Islet of Langerhans (tissue), 1 donor: ENCODE results near the gene RHOU.
A peak's percentile ranks its signal among the peaks of the same experiment; 100 is the strongest.
"Not testable (repeated sequence)": the region's sequence is repeated elsewhere in the genome, so short reads cannot be mapped to it uniquely, and the experiment has no call there.

ENCODE experiments used
- FAIRE-seq: peaks from one replicate; lab custom pipeline; 2011; peaks lifted over from hg19 to GRCh38; lab: Jason Lieb, UNC

RHOU gene

DNA sequence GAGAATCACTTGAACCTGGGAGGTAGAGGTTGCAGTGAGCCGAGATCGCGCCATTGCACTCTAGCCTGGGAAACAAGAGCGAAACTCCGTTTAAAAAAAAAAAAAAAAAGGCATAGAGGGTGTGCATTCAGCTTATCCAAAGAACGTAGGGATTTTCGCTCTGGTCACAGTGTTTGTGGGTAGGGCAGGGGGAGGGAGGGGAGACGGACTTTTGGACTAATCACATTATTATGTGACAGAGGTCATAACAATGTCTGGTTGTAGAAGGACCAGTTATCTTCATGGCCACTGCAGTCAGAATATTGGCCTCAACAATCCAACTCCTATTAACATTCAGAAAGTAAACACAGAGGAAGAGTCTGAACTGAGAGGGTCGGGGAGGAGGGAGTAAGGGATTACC, 25.7 kb downstream of the RHOU start:
- no peak for FAIRE-seq

DNA sequence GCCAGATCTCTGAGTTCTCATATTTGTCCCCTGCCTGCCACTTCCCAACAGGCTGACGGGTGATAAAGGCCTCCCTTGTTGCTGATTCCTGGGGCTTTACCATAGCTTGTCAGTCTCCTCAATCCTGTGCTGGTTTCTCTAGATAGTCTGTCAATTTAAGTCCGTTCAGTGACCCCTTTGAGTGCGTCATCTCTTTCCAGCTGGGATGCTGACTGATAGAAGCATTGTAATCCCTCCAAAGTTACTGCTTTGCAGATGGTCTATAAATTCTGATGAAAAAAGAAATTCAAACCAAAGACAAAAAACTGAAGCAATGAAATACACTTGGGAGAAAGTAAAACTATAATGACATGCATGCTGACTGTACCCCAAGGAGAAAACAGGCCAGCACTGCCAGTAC, 28.3 kb downstream of the RHOU start:
- FAIRE-seq = no peak

DNA sequence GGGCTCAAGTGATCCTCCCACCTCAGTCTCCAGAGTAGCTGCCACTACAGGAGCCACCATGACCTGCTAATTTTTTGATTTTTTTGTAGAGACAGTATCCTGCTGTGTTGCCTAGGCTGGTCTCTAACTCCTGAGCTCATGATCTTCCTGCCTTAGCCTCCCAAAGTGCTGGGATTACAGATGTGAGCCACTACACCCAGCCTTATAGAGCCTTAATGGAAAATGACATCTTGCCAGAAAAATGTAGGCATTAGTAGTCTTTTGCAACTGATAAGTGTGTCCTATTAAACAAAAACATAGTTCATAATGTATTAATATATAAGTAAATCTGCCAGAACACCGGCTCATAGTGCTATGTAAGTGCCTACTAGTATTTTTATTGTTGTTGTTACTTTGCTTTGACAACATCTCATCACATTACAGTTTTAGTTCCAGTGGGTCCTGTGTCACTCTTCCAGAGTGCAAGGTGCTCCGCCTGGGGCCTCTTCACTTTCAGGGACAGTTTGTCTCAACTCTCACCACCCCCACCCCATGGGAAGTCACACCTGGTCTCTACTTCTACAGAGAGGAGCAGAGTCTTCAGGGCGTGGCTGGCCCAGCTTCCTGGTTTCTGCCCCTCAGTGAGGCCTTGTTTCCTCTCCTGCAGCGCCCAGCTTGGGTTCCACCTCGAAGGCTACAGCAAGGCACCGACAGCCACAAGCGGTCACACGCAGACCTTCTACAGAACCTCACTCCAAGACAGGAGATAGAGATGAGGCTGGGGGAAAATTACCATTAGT, 30.1 kb downstream of the RHOU start:
- FAIRE-seq = no peak

DNA sequence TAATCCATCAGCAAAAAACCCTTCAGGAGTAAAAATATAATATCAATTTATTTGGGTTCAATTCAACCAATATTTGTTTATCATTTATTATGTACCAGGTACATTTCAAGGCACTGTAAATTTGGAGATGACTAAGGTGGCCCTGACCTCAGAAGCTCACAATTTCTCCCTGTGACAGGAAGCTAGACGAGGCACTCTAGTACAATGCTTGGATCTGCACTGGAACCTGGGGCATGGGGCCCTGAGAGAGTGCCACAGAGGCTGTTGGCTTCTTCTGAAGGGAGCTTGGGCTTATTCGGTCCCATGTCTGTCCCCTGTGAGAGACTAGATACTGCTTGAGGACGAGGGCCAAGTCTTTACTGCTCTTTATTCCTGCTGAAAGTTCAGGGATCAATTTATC, 31.5 kb downstream of the RHOU start:
- no peak for FAIRE-seq

DNA sequence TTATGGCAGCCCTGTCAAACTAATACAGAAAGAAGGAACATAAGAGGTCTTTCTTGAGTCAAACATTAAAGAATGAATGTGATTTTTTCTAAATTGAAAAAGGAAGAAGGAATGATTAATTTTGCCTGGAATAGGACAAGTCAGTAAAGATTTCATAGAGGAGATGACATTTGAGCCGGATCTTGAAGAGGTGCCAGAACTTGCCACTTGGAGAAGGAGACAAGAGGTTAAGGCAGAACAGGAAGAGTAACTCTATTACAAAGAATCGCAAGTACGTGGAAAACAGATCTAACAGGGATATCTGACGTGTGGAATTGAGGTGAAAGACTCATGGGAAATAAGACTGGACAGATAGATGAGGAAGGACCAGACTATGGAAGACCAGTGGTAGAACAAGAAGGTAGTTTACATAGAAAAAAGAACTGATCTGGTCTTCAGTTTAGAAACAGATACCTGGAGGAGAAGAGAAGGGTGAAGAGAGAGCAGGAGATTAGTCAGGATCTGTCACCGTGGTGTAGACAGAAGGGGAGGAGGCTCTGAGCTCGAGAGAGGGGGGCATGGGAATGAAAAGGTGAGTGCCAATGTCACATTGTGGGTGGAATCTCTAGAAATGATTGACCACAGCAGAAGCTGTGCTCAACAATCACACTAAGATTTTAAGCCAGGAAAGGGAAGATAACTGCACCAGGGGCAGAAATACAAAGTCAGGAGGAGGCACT, 32.5 kb downstream of the RHOU start:
- no peak for FAIRE-seq

DNA sequence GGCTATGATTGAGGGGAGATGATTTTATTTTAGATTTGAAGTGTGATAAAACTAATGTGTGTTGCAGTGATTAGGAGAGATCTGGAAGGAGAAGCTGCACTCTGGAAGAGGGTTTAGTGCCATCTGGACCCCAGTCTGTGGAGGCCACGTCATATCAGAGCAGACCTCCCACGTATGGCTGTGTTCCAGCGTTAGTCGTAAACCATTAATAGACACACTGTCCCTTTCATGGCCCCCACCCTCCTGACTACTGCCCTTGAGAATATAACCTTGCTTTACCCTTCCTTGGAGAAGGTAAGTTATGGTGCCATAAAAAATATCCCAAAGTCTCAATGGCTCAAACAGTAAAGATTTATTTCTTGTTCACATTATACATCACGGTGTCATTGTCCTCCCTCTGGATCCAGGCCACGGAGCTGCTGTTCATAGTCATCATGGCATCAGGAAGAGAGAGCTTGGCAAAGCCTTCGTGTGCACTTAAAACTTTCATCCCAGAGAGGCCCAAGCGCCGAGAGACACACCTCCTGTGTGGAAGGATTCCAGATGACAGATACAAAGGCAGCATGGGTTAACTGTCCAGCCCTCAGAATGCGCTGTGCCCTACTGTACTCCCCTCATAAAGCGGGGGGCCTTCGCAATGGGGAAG, 33.2 kb downstream of the RHOU start:
- no peak for FAIRE-seq

DNA sequence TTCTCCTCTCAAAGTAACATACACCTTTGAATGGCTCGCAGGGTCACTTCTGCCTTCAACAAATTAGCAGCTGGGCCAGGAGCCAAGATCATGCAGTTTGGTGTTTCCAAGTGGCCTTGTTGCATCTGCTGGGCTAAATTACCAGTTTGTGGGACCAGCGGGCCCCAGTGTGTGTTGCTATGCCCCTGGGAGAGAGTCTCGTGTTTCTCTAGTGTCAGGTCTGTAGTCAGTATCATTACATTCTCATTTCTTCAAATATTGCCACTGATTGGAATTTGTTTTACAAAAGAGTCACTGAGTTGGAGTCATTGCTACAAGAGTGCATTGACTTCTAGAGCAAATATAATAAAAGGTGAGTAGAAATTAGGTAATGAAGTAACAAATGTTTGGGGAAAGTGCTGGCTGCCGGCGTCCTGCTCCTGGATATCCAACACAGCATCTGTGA, 35.5 kb downstream of the RHOU start:
- no peak for FAIRE-seq

DNA sequence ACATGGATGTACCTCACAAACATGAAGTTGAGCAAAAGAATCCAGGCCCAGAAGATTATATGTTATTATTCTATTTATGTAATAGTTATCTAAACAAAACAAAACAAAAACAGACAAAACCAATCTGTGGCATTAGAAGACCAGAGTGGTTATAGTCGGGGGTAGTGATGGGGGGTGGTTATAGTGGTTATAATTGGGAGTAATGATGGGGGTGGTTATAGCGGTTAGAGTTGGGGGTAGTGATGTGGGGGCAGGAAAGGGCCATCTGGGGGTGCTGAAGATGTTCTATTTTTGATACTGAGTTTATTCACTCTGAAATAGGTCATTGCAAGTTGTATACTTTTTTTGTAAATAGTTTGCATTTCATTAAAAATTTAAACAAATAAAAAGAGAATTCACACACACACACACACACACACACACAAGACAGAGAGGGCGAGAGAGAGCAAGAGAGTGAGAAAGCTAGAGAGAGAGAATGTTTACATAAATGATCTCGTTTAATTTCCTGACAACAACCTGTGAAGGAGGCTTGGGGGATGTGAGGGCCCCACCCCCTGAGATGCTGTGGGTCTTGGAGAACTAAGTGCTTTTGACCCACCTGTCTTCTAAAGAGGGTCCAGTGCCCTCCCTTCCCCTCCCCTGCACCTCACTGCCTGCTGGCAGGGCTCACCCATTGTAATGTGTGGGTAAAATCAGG, 37.4 kb downstream of the RHOU start:
- no peak for FAIRE-seq

DNA sequence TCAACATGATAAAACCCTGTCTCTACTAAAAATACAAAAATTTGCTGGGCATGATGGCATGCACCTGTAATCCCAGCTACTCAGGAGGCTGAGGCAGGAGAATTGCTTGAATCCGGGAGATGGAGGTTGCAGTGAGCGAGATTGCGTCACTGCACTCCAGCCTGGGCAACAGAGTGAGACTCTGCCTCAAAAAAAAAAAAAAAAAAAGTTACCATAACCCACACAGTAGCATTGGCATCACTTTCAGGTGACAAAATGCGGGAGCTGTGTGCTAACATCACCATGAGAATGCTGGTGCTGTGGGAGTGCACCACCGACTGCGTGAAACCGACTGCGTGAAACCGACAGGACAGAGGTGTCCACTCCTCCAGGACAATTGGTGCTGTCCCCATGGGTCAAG, 40.7 kb downstream of the RHOU start:
- not testable (repeated sequence) for FAIRE-seq

DNA sequence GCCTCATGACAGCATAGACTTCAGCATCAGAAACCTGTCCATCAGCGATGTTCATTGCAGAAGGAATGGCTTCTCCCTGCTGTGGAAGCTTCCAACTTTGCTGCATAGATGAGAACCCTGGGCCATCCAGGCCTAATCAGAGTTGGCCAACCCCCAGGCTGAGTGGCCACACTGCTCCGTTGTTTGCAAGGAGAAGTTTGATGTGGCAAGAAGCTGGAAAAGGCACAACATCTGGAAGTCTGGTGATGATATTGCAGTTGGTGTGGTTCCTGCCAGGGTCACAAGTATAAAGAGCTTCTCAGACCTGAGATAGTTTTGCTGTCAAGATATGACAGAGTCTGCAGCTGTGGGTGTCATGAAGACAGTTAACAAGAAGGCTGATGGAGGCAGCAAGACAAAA, 41.2 kb downstream of the RHOU start:
- no peak for FAIRE-seq

DNA sequence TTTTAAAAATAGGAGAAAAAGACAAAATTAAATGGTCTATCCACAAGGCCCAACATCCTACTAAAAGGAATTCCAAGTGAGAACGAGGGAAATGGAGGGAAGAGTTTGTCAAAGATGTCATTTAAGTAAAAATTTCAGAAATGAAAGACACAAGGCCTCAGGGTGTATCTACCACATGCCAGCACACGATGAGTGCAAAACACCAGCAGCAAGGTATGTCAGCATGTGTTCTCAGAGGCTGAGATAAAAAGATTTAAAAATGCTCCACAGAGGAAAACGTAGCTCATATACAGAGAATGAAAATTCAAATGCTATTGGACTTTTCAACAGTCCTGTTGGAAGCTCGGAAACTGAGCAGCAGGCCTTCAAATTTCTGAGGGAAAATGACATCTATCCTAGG, 42.0 kb downstream of the RHOU start:
- FAIRE-seq = no peak

DNA sequence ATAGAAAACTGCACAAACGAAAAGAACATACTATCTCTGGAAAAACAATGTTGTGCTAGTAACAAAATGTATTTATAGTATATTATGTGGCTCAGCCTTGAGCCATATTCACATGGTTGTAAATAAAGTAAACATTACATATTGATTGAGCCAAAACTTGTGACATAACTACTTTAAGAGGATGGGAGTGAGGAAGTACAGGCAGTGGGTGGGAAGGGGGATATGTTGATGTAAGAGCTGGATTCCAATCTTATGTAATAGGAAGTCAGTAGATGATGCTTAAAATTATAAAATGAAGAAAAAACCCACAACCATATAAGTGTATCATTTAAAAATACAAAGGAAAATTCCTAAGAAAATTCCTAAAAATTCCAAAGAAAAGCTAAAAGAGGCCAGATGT, 42.7 kb downstream of the RHOU start:
- no peak for FAIRE-seq

DNA sequence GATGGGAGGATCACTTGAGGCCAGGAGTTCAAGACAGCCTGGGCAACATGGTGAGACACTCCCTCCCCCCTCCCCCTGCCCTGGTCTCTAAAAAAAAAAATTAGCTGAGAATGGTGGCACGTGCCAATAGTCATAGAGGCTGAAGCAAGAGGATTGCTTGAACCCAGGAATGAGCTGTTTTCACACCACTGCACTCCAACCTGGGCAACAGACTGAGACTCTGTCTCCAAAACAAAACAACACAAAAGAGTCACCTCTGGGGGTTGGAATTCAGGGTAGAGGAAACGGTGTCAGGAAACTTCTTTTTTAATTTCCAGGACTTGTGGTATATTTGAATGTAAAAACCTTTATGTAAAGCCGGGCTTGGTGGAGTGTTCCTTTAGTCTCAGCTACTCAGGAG, 43.2 kb downstream of the RHOU start:
- no peak for FAIRE-seq

DNA sequence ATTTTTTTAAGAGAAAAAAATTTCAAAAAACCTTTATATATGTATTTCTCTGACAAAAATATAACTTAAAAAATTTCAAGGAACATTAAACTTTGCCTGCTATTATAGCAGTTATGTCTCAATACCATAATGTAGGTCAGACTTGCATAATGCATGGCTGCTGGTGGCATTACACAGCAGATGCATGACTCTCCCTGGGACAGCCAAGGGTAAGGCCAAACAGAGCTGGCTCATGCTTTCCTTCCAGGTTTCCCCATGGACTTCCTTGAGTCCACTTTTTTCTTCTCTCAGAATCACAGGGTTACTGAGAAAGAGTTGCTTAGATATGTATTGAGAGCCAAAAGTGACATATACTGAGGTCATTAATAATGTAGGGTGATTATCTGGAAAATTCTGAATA, 43.7 kb downstream of the RHOU start:
- FAIRE-seq = no peak

DNA sequence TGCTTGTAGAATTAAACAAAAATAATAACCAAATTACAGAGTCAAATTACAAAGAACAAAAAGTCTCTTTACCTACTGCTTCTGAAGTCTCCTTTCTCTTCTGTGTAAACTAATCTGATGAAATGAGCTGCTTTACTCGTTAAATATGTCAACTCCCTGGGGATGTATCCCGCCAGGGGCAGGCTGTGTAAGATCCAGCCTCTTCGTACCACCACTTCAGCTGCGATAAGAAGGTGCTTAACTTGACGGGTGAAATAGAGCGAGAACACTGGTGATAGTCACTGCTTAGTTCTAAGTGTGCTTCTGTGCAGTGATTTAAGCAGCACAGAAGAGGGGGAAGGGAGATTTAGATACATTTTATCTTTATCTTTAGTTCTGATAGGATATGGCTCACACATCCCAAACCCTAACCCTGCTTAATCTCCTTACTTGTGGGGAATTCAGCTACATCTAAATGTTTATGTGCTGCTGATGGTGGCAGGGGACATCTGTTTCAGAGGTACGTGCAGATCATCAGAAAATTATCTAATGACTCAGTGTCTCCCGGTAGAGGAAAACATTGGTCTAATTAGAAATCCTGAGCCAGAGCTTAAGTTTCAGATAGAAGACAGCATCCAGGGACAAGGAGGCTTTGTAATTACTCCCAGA, 46.0 kb downstream of the RHOU start:
- FAIRE-seq = peak; percentile 65

DNA sequence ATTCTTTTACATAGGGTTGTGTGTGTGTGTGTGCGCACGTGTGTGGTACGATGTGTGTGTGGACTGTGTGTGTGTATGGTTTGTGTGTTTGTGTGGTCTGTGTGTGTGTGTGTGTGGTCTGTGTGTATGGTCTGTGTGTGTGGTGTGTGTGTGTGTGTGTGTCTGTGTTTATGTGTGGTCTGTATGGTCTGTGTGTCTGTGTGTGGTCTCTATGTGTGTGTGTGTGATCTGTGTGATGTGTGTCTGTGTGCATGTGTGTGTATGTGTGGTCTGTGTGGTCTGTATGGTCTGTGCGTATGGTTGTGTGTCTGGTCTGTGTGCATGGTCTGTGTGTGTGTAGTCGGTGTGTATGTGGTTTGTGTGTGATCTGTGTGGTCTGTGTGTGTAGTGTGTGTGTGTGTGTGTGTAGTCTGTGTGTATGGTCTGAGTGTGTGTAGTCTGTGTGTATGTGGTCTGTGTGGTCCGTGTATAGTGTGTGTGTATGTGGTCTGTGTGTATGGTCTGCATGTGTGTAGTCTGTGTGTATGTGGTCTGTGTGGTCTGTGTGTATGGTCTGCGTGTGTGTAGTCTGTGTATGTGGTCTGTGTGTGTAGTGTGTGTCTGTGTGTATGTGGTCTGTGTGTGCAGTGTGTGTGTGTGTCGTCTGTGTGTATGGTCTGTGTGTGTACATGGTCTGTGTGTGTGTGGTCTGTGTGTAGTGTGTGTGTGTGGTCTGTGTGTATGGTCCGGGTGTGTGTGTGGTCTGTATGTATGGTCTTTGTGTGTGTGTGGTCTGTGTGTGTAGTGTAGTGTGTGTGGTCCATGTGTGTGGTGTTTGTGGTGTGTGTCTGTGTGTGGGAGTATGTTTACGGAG, 46.8 kb downstream of the RHOU start:
- no peak for FAIRE-seq

DNA sequence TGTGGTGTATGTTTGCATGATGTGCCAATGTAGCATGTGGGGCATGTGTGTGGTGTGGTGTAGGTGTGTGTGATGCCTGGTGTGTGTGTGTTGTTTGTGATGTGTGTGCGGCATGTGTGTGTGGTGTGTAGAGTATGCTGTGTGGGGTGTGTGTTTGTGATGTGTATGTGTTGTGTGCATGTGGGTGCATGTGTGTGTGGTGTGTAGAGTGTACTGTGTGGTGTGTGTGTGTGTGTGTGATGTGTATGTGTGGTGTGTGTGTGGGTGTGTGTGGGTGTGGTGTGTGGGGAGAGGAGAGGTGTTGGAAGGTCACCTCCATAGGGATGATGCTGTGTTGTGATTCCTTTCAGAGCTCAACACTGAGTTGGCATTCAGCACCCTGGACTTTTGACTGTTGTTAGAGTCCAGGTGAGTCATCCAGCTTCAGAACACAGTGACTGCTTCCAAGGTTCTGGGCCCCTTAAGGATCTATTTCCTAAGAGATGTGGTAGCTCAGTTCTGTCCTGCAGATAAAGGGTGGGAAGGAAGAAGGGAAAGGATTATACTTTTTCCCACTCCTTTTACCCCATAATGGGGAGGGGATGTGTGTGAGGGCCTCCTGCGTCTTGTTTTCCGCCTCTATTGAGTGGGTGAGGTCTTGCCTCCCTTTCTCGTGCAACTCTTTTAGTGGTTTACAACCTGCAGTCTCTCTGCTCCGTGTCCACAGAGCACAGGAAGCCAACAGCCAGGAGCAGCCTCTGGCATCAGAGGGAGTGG, 47.6 kb downstream of the RHOU start:
- no peak for FAIRE-seq

DNA sequence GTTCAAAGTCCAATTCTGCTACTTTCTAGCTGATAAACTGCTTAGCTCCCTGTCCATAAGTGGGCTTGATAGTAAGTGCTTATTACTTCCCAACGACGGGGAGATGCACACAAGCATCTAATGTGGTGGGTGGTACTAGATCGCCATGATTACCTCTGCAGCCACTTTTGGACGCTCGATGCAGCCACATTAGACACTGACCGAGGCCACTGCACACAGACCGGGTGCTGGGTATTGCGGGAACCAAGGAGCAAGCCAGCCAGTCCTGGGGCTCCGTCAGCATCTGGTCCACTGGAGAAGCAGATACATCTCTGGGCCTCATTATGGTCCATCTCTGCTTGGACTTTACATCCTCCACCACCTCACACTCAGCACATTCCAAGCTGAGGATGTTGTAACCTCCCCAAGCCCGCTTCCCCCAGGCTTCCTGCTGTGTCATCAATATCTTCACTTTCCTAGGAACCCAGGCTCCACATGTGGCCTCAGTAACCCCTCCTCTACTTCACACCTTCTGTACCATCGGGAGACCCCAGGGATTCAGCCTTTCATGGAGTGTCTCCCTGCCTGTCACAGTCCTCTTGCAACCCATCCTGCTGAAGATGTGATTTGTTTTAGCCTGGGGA, 48.2 kb downstream of the RHOU start:
- FAIRE-seq = no peak

DNA sequence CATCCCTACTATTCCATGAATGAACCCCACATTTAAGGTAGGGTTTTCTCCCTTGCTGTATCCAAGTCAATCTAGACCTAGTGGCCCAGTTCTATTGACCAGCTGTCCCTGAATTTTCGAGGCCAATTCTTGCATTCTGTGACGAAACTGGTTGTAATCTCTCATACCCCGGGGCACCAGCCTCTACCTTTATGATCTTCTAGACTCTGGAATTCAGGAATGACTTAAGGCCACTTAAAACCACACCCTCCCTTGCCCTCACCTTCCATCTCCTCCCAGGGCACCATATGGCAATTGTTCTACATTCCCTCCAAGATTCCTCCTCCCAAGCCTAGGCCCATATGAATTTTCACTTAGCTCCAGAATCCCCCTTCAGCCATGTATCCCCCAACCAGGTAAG, 48.9 kb downstream of the RHOU start:
- FAIRE-seq = no peak
